ENCODE results near the gene OR1S1. TPM values are rescaled to one million over a fixed set of nuclear protein-coding genes. Genes with fewer than 3 reads are reported as not detected.
"Not testable (repeated sequence)": the region's sequence is repeated elsewhere in the genome, so short reads cannot be mapped to it uniquely, and the experiment has no call there.

The OR1S1 gene
- not detected in 2 replicates for total RNA-seq

GRCh38 chr11:58212420-58212819 lies at the start of gene OR1S1:
Gene OR1S1 (plus strand): TSS chr11:58212720.
- not testable (repeated sequence) for H3K4me3 ChIP-seq (ENCODE audit: low read depth, low read length); H3K27me3 ChIP-seq (ENCODE audit: control insufficient read depth, insufficient read depth, low read length); H3K36me3 ChIP-seq (ENCODE audit: control insufficient read depth, insufficient read depth, low read length); DNase-seq (ENCODE audit: low read depth)

- no peak overlapping the region for H3K4me3 ChIP-seq (ENCODE audit: low read depth, low read length)
- no peak for DNase-seq (ENCODE audit: low read depth)
- no peaks in the 10 kb centered on the region for H3K36me3 ChIP-seq (ENCODE audit: control insufficient read depth, insufficient read depth, low read length)
- no peak for TF ChIP-seq CTCF (IDR thresholded peaks at IDR 0.05; ENCODE audit: insufficient read depth, low read length, poor library complexity, severe bottlenecking)
- no peaks in the 10 kb centered on the region for H3K27me3 ChIP-seq (ENCODE audit: control insufficient read depth, insufficient read depth, low read length)
These were observed 48.1 kb upstream of the OR1S1 start for GRCh38 chr11:58164389-58164788.

- no peak overlapping the region for H3K4me3 ChIP-seq (ENCODE audit: low read depth, low read length)
- H3K36me3 ChIP-seq (ENCODE audit: control insufficient read depth, insufficient read depth, low read length), result no peaks in the 10 kb centered on the region
- no peaks in the 10 kb centered on the region for H3K27me3 ChIP-seq (ENCODE audit: control insufficient read depth, insufficient read depth, low read length)
- DNase-seq (ENCODE audit: low read depth), result no peak
- TF ChIP-seq CTCF (IDR thresholded peaks at IDR 0.05; ENCODE audit: insufficient read depth, low read length, poor library complexity, severe bottlenecking), result no peak
These were observed 47.5 kb upstream of the OR1S1 start for GRCh38 chr11:58164990-58165389.

- Histone ChIP-seq H3K27me3 (ENCODE audit: control insufficient read depth, insufficient read depth, low read length) (no peaks in the 10 kb centered on the region), H3K4me3 (ENCODE audit: low read depth, low read length) (no peak overlapping the region), H3K36me3 (ENCODE audit: control insufficient read depth, insufficient read depth, low read length) (no peaks in the 10 kb centered on the region)
- no peak for DNase-seq (ENCODE audit: low read depth)
- no peak for TF ChIP-seq CTCF (IDR thresholded peaks at IDR 0.05; ENCODE audit: insufficient read depth, low read length, poor library complexity, severe bottlenecking)
These were observed 46.9 kb upstream of the OR1S1 start for GRCh38 chr11:58165504-58166106.

GRCh38 chr11:58177409-58178054 lies 35.0 kb upstream of the OR1S1 start:
- TF ChIP-seq CTCF (IDR thresholded peaks at IDR 0.05; ENCODE audit: insufficient read depth, low read length, poor library complexity, severe bottlenecking), result no peak
- Histone ChIP-seq H3K27me3 (ENCODE audit: control insufficient read depth, insufficient read depth, low read length) (no peaks in the 10 kb centered on the region), H3K36me3 (ENCODE audit: control insufficient read depth, insufficient read depth, low read length) (no peaks in the 10 kb centered on the region), H3K4me3 (ENCODE audit: low read depth, low read length) (no peak overlapping the region)
- DNase-seq (ENCODE audit: low read depth), result no peak

- TF ChIP-seq CTCF (IDR thresholded peaks at IDR 0.05; ENCODE audit: insufficient read depth, low read length, poor library complexity, severe bottlenecking), result no peak
- H3K36me3 ChIP-seq (ENCODE audit: control insufficient read depth, insufficient read depth, low read length), result no peaks in the 10 kb centered on the region
- no peaks in the 10 kb centered on the region for H3K27me3 ChIP-seq (ENCODE audit: control insufficient read depth, insufficient read depth, low read length)
- no peak overlapping the region for H3K4me3 ChIP-seq (ENCODE audit: low read depth, low read length)
- DNase-seq (ENCODE audit: low read depth), result no peak
These were observed 34.1 kb upstream of the OR1S1 start for GRCh38 chr11:58178444-58178843.

Measured in kidney epithelial cell (primary cell).